MV-4-11 (cell line): Measurements from ENCODE around the gene DHCR24.
"Not testable (repeated sequence)": the region's sequence is repeated elsewhere in the genome, so short reads cannot be mapped to it uniquely, and the experiment has no call there.

Experiments used
- DNase-seq: peaks from one replicate; lab custom pipeline; 2025; lab: John Stamatoyannopoulos, UW

The DHCR24 gene

GRCh38 chr1:54888080-54888733, 1.2 kb upstream of the DHCR24 start:
- DNase-seq: no peak

DNA sequence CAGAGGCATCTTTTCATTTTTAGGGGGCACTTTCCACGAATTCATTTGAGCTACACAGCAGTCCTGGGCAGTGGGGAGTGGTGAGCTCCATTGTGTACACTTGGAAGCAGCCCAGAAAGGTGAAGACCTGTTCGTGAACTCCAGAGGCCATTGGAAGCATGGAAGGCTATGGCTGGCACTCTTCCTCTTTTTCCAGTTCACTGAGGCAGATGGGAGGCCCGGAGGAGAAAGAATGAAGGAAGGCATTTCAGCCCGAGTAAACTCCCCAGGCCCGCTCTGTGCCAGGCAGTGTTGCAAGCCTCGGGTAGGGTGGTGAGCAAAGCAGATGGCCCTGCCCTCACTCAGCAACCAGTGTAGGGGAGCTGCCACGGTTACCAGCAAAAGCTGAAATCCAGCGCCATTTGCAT, 673 bp upstream of the DHCR24 start:
- DNase-seq: peak; percentile 31

DNA sequence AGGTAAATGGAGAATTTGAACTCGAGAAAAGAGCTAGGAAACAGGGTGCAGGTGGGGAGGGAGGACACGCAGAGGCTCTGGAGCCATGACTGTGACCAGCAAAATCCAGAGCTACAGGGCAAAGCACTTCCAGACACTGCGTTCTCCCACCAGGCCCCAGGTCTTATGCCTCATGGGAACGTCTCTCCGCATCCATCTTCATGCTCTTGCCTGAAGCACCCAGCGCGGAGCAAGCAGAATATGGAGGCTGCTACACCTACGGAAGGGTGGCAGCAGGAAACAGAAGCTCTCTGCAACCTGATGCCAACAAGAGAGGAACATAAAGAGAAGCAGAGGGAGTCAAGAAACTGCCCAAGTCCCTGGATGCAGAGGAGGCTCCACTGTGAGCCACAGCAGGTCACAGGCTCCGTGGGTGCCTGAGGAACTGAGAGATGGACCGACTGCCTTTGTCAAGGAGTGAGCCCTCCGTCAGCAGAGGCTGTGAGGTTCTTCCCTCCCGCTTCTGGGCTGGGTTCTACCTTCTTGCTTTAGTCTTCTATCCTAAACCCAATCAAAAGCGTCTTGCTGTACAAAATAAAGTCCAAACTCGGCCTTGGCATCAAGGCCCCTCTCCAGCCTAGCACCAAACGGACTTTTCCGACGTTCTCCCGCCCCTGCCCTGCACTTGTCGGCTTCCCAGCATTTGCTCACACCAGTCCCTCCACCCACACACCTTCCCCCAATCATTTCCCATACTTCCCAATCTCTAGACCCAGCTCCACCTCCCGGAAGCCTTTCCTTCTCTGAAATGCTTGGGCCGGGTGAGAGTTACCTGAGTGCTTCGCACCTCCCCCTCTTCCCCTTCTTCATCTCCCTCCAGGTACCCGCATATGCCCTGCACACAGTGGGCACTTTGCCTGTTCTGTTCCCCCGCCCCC, 930 bp downstream of the DHCR24 start:
- no peak for DNase-seq

GRCh38 chr1:54885237-54885679, 1.7 kb downstream of the DHCR24 start:
- no peak for DNase-seq

- DNase-seq: no peak
These were observed 2.2 kb downstream of the DHCR24 start for GRCh38 chr1:54884768-54885167.

DNA sequence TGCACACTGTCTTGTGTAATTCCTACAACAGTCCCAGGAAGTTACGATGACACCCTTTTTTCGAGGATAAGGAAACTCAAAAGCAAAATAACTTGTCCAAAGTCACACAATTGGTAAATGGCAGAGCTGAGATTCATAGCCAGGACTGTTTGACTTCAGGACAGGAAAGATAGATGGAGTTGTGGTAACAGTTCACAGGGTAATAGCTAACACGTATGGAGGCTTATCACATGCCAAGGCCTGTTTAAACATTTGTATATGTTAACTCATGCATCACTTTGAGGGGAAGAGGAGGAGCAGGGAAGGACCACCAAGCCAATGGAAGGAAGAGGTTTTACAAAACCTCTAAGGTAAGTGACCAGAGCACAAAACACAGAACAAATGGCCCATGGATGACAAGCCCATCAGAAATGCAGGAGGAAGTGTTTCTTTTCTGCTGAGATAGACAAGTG, 2.8 kb downstream of the DHCR24 start:
- no peak for DNase-seq

- peak; percentile 68 for DNase-seq
These were observed 3.5 kb downstream of the DHCR24 start for GRCh38 chr1:54883349-54884102.

DNA sequence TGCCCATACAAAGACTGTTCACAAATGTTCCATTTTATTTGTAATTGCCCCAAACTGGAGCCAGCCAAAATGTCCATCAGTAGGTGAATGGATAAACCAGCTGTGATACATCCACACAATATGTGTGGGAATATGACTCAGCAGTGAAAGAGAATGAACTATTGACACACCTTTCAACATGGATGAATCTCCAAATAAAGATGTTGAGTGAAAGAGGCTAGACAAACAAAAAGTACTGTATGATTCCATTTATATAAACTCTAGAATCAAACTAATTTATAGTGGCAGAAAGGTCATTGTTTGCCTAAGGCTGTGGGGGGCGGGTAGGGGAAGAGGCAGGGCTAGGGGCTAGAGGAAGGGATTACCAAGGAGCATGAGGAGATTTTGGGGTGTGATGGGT, 4.5 kb downstream of the DHCR24 start:
- no peak for DNase-seq

DNA sequence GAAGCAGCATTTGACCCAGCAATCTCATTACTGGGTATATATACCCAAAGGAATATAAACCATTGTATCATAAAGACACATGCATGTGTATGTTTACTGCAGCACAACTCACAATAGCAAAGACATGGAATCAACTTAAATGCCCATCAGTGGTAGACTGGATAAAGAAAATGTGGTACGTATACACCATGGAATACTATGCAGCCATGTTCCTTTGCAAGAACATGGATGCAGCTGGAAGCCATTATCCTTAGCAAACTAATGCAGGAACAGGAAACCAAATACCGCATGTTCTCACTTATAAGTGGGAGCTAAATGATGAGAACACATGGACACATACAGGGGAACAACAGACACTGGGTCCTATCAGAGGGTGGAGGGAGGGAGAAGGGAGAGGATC, 5.4 kb downstream of the DHCR24 start:
- not testable (repeated sequence) for DNase-seq

GRCh38 chr1:54879872-54880271, 7.1 kb downstream of the DHCR24 start:
- no peak for DNase-seq

- no peak for DNase-seq
These were observed 10.2 kb downstream of the DHCR24 start for GRCh38 chr1:54876814-54877213.

GRCh38 chr1:54875000-54875399, 12.0 kb downstream of the DHCR24 start:
- DNase-seq: no peak

DNA sequence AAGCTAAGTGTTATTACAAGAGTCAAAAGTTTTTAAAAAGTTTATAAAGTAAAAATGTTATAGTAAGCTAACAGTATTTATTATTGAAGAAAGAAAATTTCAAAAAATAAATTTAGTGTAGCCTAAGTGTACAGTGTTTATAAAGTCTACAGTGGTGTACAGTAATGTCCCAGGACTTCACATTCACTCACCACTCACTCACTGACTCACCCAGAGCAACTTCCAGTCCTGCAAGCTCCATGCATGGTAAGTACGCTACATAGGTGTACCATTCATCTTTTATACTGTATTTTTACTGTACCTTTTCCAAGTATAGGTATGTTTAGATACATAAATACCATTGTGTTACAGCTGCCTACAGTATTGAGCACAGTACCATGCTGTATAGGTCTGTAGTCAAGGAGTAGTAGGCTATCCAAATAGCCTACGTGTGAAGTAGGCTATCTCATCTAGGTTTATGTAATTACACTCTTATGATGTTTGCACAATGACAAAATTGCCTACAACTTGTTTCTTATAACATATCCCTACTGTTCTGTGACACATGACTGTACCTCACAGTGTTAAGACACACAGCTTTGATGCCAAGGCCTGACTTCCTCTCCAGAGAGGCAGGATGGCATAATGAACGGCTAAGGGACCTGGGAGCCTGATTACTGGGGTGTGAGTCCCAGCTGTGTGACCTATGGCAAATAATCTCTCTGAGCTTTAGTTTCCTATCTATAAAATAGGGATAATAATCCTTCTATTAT, 12.7 kb downstream of the DHCR24 start:
- DNase-seq: no peak

GRCh38 chr1:54872036-54872331, 15.0 kb downstream of the DHCR24 start:
- DNase-seq: peak; percentile 4

- DNase-seq: no peak
These were observed 15.5 kb downstream of the DHCR24 start for GRCh38 chr1:54871275-54872035.

- no peak for DNase-seq
These were observed 16.1 kb downstream of the DHCR24 start for GRCh38 chr1:54870869-54871268.

GRCh38 chr1:54869173-54869851, 17.7 kb downstream of the DHCR24 start:
- no peak for DNase-seq

DNA sequence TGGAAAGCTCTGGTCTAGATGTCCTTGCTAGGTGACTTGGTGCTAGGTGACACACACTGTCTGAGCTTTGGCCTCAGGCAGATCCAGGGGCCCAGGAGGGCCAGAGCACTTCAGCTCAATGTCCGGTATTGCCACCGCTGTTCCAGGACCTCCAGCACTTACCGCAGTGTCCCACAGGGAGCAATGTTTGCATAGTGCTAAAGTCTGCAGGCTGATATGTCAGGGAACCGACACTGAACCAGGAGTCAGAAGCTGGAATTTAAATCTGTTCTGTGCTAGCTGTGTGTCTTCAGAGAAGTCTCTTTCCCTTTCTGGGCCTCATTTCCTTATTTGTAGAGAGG, 19.3 kb downstream of the DHCR24 start:
- DNase-seq: no peak

GRCh38 chr1:54866801-54867716, 19.9 kb downstream of the DHCR24 start:
- DNase-seq: no peak
